Fibroblast of the aortic adventitia (primary cell): ENCODE results near the gene DOCK1. TPM values are rescaled to one million over a fixed set of nuclear protein-coding genes. Genes with fewer than 3 reads are reported as not detected.

Experiments used
- DNase-seq: peaks from one replicate; pipeline ENCODE4 v3.0.0-alpha.2; 2010; ENCODE audit warnings: low read depth
- H3K4me3 ChIP-seq: 2 replicates; pipeline ENCODE4 v1.5.1; 2011; ENCODE audit warnings: low read depth, mild to moderate bottlenecking, control low read depth, low read length, moderate library complexity
- CTCF ChIP-seq: IDR thresholded peaks from 2 replicates; pipeline ENCODE4 v1.5.1; 2011; ENCODE audit warnings: mild to moderate bottlenecking, low read length, control low read depth, inconsistent platforms; ENCODE audit not compliant: insufficient read depth
- total RNA-seq: library from RNA; depleted of rRNA; stranded (reverse); fragments of >200 nt; gene quantifications from 2 replicates; pipeline ENCODE4 v1.2.3, GENCODE V29; 2012; ENCODE audit warnings: low replicate concordance

DOCK1 gene
- total RNA-seq, 1 donor = 75.2 TPM

DNA sequence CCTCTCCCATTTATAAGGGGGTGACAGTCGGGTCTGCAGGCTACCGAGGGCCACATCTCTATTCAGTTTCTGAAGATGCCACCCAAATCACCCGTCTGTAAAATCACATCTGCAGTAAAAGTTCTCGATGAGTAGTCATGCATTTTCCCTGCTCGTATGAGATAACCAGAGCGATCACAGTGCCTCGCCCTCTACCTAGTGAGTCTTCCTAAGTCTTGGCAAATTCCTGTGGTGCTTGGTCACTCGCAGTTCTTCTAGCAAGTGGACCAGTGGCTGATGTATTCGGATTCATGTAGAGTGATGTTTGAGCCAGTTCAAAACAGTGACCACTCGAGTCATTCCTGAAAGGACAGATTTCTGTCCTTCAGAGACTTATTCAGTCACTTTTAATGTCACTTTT, 246.3 kb downstream of the DOCK1 start:
- no peak for TF ChIP-seq CTCF
- no peak for DNase-seq
- no peak overlapping the region for H3K4me3 ChIP-seq

DNA sequence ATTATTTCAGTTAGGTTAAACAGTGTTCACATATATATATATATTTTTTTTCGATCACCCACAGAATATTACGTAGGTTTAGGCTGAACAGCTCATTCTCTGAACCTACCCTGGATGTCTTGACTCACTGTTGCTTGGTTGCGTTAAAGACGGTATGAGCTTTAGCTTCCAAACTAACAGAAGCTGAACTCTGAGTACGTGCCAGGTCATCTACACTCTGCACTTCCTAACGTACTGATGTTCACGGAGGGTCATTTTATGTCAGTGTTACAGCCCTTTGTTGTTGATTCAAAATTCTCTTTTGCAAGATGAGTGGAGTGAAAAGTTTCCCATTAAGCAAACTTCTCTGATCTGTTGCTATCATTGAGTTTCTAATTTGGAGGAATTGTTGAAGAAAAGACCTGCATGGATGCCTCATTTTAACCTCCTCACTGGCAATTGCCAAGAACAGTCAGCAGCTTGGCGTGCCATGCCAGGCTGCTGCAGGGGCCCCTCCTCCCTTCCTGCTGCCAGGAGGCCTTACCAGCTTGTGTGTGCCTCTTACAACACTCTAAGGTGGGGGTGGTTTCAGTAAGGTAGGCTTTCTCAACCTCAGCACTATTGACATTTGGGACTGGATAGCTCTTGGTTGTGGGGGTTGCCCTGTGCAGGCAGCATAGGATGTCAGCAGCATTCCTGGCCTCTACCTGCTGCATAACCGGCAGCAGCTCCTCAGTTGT, 246.9 kb downstream of the DOCK1 start:
- DNase-seq = no peak

DNA sequence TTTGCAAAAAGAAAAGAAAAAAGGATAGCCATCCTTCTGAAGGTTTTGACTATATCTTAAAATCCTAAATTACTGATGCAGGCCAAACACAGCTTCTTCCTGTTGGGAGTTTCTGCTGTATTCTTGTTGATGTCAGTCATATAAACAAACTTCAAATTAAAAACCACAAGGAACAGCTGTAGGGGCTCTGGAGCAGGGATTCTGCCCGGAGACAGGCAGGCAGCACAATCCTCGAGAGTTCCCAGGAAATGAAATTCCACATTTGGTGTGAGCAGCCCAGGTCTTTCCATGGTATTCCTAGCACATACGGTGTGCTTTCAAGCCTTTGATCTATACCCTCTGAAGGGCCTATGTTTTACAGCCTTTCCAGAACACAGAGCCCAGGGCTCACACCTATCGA, 248.0 kb downstream of the DOCK1 start:
- no peak for DNase-seq
- H3K4me3 ChIP-seq = no peak overlapping the region
- no peak for TF ChIP-seq CTCF

More for the DNA sequence above, 246.9 kb downstream of the DOCK1 start:
- H3K4me3 ChIP-seq = no peak overlapping the region
- no peak for TF ChIP-seq CTCF

GRCh38 chr10:127154831-127155620, 249.8 kb downstream of the DOCK1 start:
- peak; percentile 69 for DNase-seq
- no peak overlapping the region for H3K4me3 ChIP-seq
- no peak for TF ChIP-seq CTCF

- no peak for DNase-seq
- TF ChIP-seq CTCF = no peak
- no peak overlapping the region for H3K4me3 ChIP-seq
Observed at GRCh38 chr10:127157089-127157488, 251.9 kb downstream of the DOCK1 start.

GRCh38 chr10:127157506-127158200, 252.4 kb downstream of the DOCK1 start:
- no peak overlapping the region for H3K4me3 ChIP-seq
- peak; percentile 66 for DNase-seq
- no peak for TF ChIP-seq CTCF
